GM15510 (cell line): ENCODE results near the gene SLC22A2.

Source experiments
- POLR2A ChIP-seq: IDR thresholded peaks from 3 replicates; pipeline ENCODE4 v1.6.1; 2011; ENCODE audit warnings: borderline replicate concordance; ENCODE audit not compliant: insufficient read length; ENCODE audit errors: extremely low read depth

Gene SLC22A2

GRCh38 chr6:160198606-160199211 is 59.9 kb downstream of the SLC22A2 start:
- TF ChIP-seq POLR2A, result no peak

- TF ChIP-seq POLR2A, result no peak
These were observed 61.0 kb downstream of the SLC22A2 start for GRCh38 chr6:160197662-160198061.

GRCh38 chr6:160194808-160195207 is 63.8 kb downstream of the SLC22A2 start:
- no peak for TF ChIP-seq POLR2A

GRCh38 chr6:160192840-160193239 is 65.8 kb downstream of the SLC22A2 start:
- no peak for TF ChIP-seq POLR2A

- no peak for TF ChIP-seq POLR2A
These were observed 67.6 kb downstream of the SLC22A2 start for GRCh38 chr6:160190973-160191372.

- TF ChIP-seq POLR2A, result no peak
These were observed 68.5 kb downstream of the SLC22A2 start for GRCh38 chr6:160190081-160190480.

- no peak for TF ChIP-seq POLR2A
These were observed 69.8 kb downstream of the SLC22A2 start for GRCh38 chr6:160188773-160189172.

GRCh38 chr6:160180706-160181105 is 77.9 kb downstream of the SLC22A2 start:
- no peak for TF ChIP-seq POLR2A

GRCh38 chr6:160178271-160178670 is 80.3 kb downstream of the SLC22A2 start:
- no peak for TF ChIP-seq POLR2A

- no peak for TF ChIP-seq POLR2A
These were observed 81.4 kb downstream of the SLC22A2 start for GRCh38 chr6:160177220-160177619.

GRCh38 chr6:160174681-160175080 is 83.9 kb downstream of the SLC22A2 start:
- no peak for TF ChIP-seq POLR2A

GRCh38 chr6:160173806-160174527 is 84.7 kb downstream of the SLC22A2 start:
- no peak for TF ChIP-seq POLR2A

- TF ChIP-seq POLR2A, result no peak
These were observed 85.9 kb downstream of the SLC22A2 start for GRCh38 chr6:160172704-160173103.

- no peak for TF ChIP-seq POLR2A
These were observed 88.5 kb downstream of the SLC22A2 start for GRCh38 chr6:160170018-160170680.

- no peak for TF ChIP-seq POLR2A
These were observed 90.8 kb downstream of the SLC22A2 start for GRCh38 chr6:160167604-160168399.
